SKM-1 (cell line): ENCODE measurements around the gene KIF26B.

ENCODE experiments used
- DNase-seq: peaks from one replicate; lab custom pipeline; 2025; ENCODE audit not compliant: unreplicated experiment; lab: John Stamatoyannopoulos, UW

KIF26B gene

GRCh38 chr1:245542365-245542764 is 387.6 kb downstream of the KIF26B start:
- no peak for DNase-seq

DNA sequence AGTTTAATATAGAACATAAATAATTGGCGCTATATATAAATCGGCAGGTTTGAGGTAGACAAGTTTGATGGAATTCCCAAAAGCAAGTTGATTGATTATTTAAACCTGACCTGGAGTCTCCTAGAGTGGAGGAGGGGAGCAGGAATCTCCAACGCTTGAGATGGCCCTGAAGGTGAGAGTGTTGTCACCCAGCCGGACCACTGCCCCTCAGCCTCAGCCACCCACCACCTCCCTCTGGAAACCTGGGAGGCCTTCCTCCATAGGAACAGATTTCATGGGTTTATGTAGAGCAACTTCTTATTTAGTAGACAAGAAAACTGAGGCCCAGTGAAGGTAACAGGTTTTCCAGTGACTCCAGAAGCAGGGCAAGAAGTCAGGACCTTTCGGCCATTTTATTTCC is 389.5 kb downstream of the KIF26B start:
- no peak for DNase-seq

DNA sequence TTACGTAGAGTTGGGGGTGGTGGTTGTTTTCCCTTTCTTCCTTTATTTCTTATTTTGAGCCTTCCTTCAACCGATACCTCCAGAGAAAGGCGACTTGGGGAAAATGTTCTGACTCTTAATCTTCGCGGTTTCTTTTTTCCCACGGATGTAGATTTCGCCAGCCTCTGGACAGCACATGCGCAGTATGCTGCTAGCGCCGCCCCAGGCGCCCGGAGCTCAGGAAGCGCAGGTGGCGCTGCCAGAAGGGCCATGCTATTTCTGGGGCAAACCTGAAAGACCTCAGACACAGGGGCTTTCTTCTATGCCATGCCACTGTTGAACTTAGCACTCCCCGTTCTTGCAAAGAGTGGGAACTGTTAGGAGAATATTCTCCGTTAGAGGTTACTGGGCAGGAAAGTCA is 392.1 kb downstream of the KIF26B start:
- no peak for DNase-seq

DNA sequence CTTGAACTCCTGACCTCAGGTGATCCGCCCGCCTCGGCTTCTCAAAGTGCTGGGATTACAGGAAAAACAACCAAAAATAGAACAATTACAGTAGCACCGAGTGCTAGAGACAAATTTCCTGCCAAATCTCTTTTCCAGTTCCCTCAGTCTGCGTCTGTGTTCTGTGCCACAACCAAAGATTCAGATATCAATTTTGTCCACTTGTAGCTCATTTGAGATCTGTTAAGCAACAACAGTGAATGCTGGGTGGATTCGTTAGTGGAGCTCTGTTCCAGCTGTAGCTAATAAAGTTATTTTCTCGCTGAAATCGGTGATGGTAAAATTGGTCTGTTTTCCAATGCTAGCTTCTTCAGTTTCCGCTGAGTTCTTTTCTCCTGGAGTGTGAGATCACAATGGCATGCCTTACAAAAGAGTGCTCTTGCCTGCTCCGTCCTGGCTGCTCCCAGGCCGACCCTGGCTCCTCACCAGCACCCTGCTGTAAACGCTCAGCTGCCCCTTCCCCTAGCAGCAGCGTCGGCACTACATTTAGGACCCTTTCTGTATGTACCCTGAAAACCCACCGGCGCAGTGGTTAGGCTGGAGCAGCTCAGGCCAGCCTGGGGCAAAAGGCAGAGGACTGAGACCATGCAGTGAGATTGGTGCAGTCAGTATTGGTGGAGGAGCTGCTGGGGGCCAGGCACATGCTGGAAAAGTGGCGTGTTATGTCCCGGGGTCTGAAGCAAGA is 395.4 kb downstream of the KIF26B start:
- no peak for DNase-seq

GRCh38 chr1:245550720-245551043 is 395.9 kb downstream of the KIF26B start:
- no peak for DNase-seq

GRCh38 chr1:245551536-245551935 is 396.8 kb downstream of the KIF26B start:
- no peak for DNase-seq

- DNase-seq = no peak
These were observed 397.5 kb downstream of the KIF26B start for GRCh38 chr1:245552331-245552730.

GRCh38 chr1:245556057-245556456 is 401.3 kb downstream of the KIF26B start:
- no peak for DNase-seq

GRCh38 chr1:245558069-245558468 is 403.3 kb downstream of the KIF26B start:
- no peak for DNase-seq

- DNase-seq = no peak
These were observed 405.6 kb downstream of the KIF26B start for GRCh38 chr1:245560316-245560859.

GRCh38 chr1:245561665-245562234 is 407.0 kb downstream of the KIF26B start:
- DNase-seq = no peak

- DNase-seq = no peak
These were observed 411.3 kb downstream of the KIF26B start for GRCh38 chr1:245566134-245566533.

- no peak for DNase-seq
These were observed 412.2 kb downstream of the KIF26B start for GRCh38 chr1:245566952-245567351.

GRCh38 chr1:245571815-245572294 is 417.1 kb downstream of the KIF26B start:
- no peak for DNase-seq

DNA sequence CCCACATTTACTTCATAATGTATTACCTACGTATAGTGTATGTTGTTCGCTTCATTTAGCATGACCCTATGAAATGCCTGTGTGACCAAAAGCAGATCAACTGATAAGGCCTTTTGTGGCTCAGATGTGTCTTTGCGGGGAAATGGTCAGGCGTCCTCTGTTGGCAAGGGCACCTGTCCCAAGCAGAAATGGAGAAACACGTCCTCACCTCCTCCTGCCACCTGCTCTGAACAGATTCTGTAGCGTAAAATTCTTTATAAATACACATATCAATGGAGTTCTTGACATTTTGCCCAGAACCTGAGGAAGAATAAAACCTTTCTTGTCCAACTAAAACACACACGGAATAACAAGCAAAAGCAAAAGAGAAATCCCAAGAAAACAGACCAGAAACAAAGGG is 417.9 kb downstream of the KIF26B start:
- DNase-seq = no peak

- DNase-seq = no peak
These were observed 420.9 kb downstream of the KIF26B start for GRCh38 chr1:245575710-245576109.

GRCh38 chr1:245576323-245576722 is 421.5 kb downstream of the KIF26B start:
- DNase-seq = no peak

DNA sequence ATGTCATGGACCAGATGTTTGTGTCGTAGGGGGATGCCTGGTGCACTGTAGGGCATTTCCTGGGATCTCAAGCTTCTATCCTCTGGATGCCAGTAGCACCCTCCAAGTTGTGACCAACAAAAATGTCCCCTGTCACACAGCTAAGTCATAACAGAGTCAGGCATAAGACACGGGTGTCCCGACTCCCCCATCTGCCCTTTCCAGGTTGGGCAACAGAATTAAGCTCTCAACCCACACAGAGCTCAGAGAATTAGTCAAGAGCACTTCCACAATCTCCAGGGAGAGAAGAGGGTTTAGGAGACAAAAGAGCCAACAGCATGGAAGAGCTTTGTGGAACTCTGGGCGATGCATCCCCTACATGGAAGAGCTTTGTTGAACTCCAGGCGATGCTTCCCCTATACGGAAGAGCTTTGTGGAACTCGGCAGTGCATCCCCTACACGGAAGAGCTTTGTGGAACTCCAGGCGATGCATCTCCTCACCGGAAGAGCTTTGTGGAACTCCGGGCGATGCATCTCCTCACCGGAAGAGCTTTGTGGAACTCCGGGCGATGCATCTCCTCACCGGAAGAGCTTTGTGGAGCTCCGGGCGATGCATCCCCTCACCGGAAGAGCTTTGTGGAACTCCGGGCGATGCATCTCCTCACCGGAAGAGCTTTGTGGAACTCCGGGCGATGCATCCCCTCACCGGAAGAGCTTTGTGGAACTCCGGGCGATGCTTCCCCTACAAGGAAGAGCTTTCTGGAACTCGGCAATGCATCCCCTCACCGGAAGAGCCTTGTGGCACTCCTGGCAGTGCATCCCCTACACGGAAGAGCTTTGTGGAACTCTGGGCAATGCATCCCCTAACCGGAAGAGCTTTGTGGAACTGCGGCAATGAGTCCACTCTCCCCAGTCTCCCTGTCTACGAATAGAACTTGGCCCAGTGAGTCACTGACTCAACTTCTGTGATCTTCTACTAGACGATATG is 422.7 kb downstream of the KIF26B start:
- DNase-seq = no peak

- DNase-seq = no peak
These were observed 423.5 kb downstream of the KIF26B start for GRCh38 chr1:245578308-245578707.

GRCh38 chr1:245578771-245579170 is 424.0 kb downstream of the KIF26B start:
- DNase-seq = no peak

- no peak for DNase-seq
These were observed 425.1 kb downstream of the KIF26B start for GRCh38 chr1:245579881-245580280.
